GM12878 (cell line): ENCODE data around the gene OR6T1. TPM values are rescaled to one million over a fixed set of nuclear protein-coding genes. Genes with fewer than 3 reads are reported as not detected.

Experiments used
- ATAC-seq: fragments of 200-7000 bp; cut with Tn5 transposase; 3 replicates; pipeline ENCODE4 v1.9.1; 2020; ENCODE audit warnings: mild to moderate bottlenecking, moderate library complexity
- BruUV-seq: library from RNA; stranded (reverse); fragments of 400-500 nt; replicated peaks from 2 replicates; lab custom pipeline; 2021; lab: Mats Ljungman, UMichigan
- CTCF ChIA-PET: fragments of 300-600 bp; sonication (Branson Sonifier 250); formaldehyde crosslinking; extraction: SDS; loops from one replicate; lab custom pipeline; 2021; ENCODE audit warnings: inconsistent platforms; lab: Yijun Ruan, JAX
- POLR2A ChIA-PET: fragments of 350-600 bp; formaldehyde crosslinking; extraction: SDS; loops from one replicate; lab custom pipeline; 2021; ENCODE audit warnings: inconsistent platforms; lab: Charles Lee
- RAD21 ChIA-PET: fragments of 300-600 bp; sonication (Branson Sonifier 250); formaldehyde crosslinking; loops from one replicate; lab custom pipeline; 2023; ENCODE audit warnings: antibody characterized with exemption; ENCODE audit not compliant: unreplicated experiment; lab: Charles Lee
- SMC1A ChIA-PET: fragments of 300-600 bp; sonication (Branson Sonifier 250); formaldehyde crosslinking; loops from one replicate; lab custom pipeline; 2023; ENCODE audit not compliant: unreplicated experiment, uncharacterized antibody; lab: Charles Lee
- DNase-seq: peaks from one replicate; pipeline ENCODE4 v3.0.0-alpha.2; 2011; ENCODE audit warnings: low read depth, low spot score
- FAIRE-seq: peaks from 3 replicates; lab custom pipeline; 2011; peaks lifted over from hg19 to GRCh38; lab: Jason Lieb, UNC
- H2AFZ ChIP-seq: 2 replicates; pipeline ENCODE4 v1.6.0; 2011; ENCODE audit warnings: low read depth, low read length, control low read depth; ENCODE audit not compliant: control insufficient read depth
- H3K27ac ChIP-seq: 2 replicates; pipeline ENCODE4 v1.5.1; 2011; ENCODE audit warnings: control low read depth; ENCODE audit not compliant: control insufficient read depth, insufficient read depth
- H3K27me3 ChIP-seq, 2 experiments: replicated peaks in 1 of 2; 2 replicates each; pipeline versions ENCODE4 v1.6.0 to v1.6.1; 2011; ENCODE audit warnings: low read length in 1 of 2; ENCODE audit not compliant: control insufficient read depth in 2 of 2, insufficient read depth in 2 of 2
- H3K36me3 ChIP-seq, 2 experiments: 2 replicates each; pipeline ENCODE4 v1.5.1; 2011; ENCODE audit warnings: low read length in 1 of 2; ENCODE audit not compliant: control insufficient read depth in 2 of 2, insufficient read depth in 2 of 2
- H3K4me1 ChIP-seq: 2 replicates; pipeline ENCODE4 v1.6.1; 2011; ENCODE audit warnings: mild to moderate bottlenecking, low read length, moderate library complexity, mixed read lengths; ENCODE audit not compliant: control insufficient read depth, insufficient read depth
- H3K4me2 ChIP-seq: 2 replicates; pipeline ENCODE4 v1.6.0; 2011; ENCODE audit warnings: control low read depth; ENCODE audit not compliant: control insufficient read depth, insufficient read depth
- H3K4me3 ChIP-seq: fragments of 200-600 bp; sonication (generic); 2 replicates; pipeline ENCODE4 v1.5.1; 2016
- H3K79me2 ChIP-seq: 2 replicates; pipeline ENCODE4 v1.6.0; 2011; ENCODE audit warnings: low read length; ENCODE audit not compliant: control insufficient read depth, insufficient read depth
- H3K9ac ChIP-seq: 2 replicates; pipeline ENCODE4 v1.8.0; 2011; ENCODE audit warnings: low read length, control low read depth, mixed read lengths; ENCODE audit not compliant: control insufficient read depth, insufficient read depth
- H3K9me3 ChIP-seq: replicated peaks from 3 replicates; pipeline ENCODE4 v1.5.1; 2011; ENCODE audit warnings: mild to moderate bottlenecking, low read length; ENCODE audit not compliant: control insufficient read depth, insufficient read depth
- H4K20me1 ChIP-seq: 2 replicates; pipeline ENCODE4 v1.6.0; 2011; ENCODE audit not compliant: control insufficient read depth, insufficient read depth
- ATF7 ChIP-seq: fragments of 450-650 bp; IDR thresholded peaks from 2 replicates; pipeline ENCODE4 v1.6.1; 2016; ENCODE audit warnings: low read depth, mild to moderate bottlenecking
- CBFB ChIP-seq: IDR thresholded peaks from 2 replicates; pipeline ENCODE4 v1.6.1; 2016; ENCODE audit warnings: antibody characterized with exemption, low read depth
- CHD1 ChIP-seq: IDR thresholded peaks from 2 replicates; pipeline ENCODE4 v1.6.1; 2012; ENCODE audit warnings: low read depth, low read length, improper control_type of control experiment
- FOXM1 ChIP-seq: IDR thresholded peaks from 2 replicates; pipeline ENCODE4 v1.6.1; 2012; ENCODE audit warnings: low read depth, mild to moderate bottlenecking, inconsistent platforms, low read length, moderate library complexity
- GABPA ChIP-seq: IDR thresholded peaks from 2 replicates; pipeline ENCODE4 v1.6.1; 2014; ENCODE audit warnings: antibody characterized with exemption, low read depth, mild to moderate bottlenecking, inconsistent platforms
- IKZF2 ChIP-seq, 2 experiments: fragments of 450-650 bp; IDR thresholded peaks; 2 replicates each; pipeline ENCODE4 v1.6.1; 2017; ENCODE audit warnings: mild to moderate bottlenecking in 2 of 2, moderate library complexity in 2 of 2
- KAT2A ChIP-seq: conservative IDR thresholded peaks from 2 replicates; pipeline ENCODE4 v1.6.1; 2011; ENCODE audit warnings: low read depth, low read length; ENCODE audit not compliant: control insufficient read depth
- KLF5 ChIP-seq: fragments of 450-650 bp; IDR thresholded peaks from 2 replicates; pipeline ENCODE4 v1.6.1; 2014; ENCODE audit warnings: mild to moderate bottlenecking; ENCODE audit not compliant: partially characterized antibody
- LARP7 ChIP-seq: fragments of 450-650 bp; IDR thresholded peaks from 2 replicates; pipeline ENCODE4 v1.6.1; 2017; ENCODE audit warnings: mild to moderate bottlenecking
- MXI1 ChIP-seq: fragments of 150-350 bp; IDR thresholded peaks from 2 replicates; pipeline ENCODE4 v1.6.1; 2011; ENCODE audit warnings: low read depth, mild to moderate bottlenecking, inconsistent platforms, low read length, improper control_type of control experiment
- NFIC ChIP-seq: IDR thresholded peaks from 2 replicates; pipeline ENCODE4 v1.6.1; 2012; ENCODE audit warnings: low read depth, mild to moderate bottlenecking, inconsistent platforms, low read length, moderate library complexity
- RAD51 ChIP-seq: fragments of 450-650 bp; IDR thresholded peaks from 2 replicates; pipeline ENCODE4 v1.6.1; 2016; ENCODE audit warnings: moderate library complexity, mild to moderate bottlenecking, inconsistent platforms
- RBBP5 ChIP-seq: fragments of 200-600 bp; sonication (generic); conservative IDR thresholded peaks from 2 replicates; pipeline ENCODE4 v1.6.1; 2016
- RFX5 ChIP-seq: IDR thresholded peaks from 2 replicates; pipeline ENCODE4 v1.6.1; 2011; ENCODE audit warnings: low read depth, low read length, improper control_type of control experiment
- STAT1 ChIP-seq: fragments of 450-650 bp; conservative IDR thresholded peaks from 2 replicates; pipeline ENCODE4 v1.6.1; 2014; ENCODE audit warnings: antibody characterized with exemption, mild to moderate bottlenecking
- SUPT20H ChIP-seq: IDR thresholded peaks from 2 replicates; pipeline ENCODE4 v1.6.1; 2011; ENCODE audit warnings: low read depth, mild to moderate bottlenecking, low read length, moderate library complexity, borderline replicate concordance; ENCODE audit not compliant: control insufficient read depth
- WRNIP1 ChIP-seq: IDR thresholded peaks from 2 replicates; pipeline ENCODE4 v1.6.1; 2011; ENCODE audit warnings: low read depth, low read length, improper control_type of control experiment, borderline replicate concordance
- ZBED1 ChIP-seq: IDR thresholded peaks from 2 replicates; pipeline ENCODE4 v1.6.1; 2016; ENCODE audit warnings: borderline replicate concordance
- whole genome bisulfite sequencing: methylation state at CpG from one replicate; pipeline ENCODE4 v1.1.6; 2016; ENCODE audit warnings: low lambda C conversion rate; ENCODE audit not compliant: insufficient replicate concordance, insufficient coverage; ENCODE audit errors: missing lambda C conversion rate; 5-methylcytosine and 5-hydroxymethylcytosine counted together
- in situ Hi-C: fragments of 300-500 bp; cut with MboI; formaldehyde crosslinking; loops from 9 replicates; pipeline ENCODE4 v1.14.3; 2018; ENCODE audit warnings: mixed read lengths
- intact Hi-C: fragments of 100-400 bp; cut with micrococcal nuclease; formaldehyde crosslinking; loops from one replicate; pipeline ENCODE4 v1.14.2; 2022; ENCODE audit not compliant: unreplicated experiment
- polyA plus RNA-seq, 11 experiments: library from polyadenylated mRNA; depleted of rRNA in 4 of 11; unstranded in 6 of 11; stranded (reverse) in 5 of 11; fragments of >200 nt; fragmentation: Nextera tagmentation in 4 of 11; fragmentation: Illumina TruSeq in 1 of 11; extraction: Ambion mirVana in 4 of 11; extraction: Trizol in 1 of 11; gene quantifications; 1 replicate in 1 of 11; 2 replicates in 10 of 11; pipeline versions ENCODE4 v1.2.1 to v1.2.3, GENCODE V29; 2011 to 2016; ENCODE audit warnings: inconsistent platforms in 2 of 11, missing spikeins in 2 of 11, low read depth in 1 of 11
- total RNA-seq, 4 experiments: library from RNA; depleted of rRNA in 3 of 4; stranded (reverse); fragments of >200 nt in 3 of 4; fragmentation: Illumina TruSeq in 1 of 4; extraction: Trizol in 1 of 4; gene quantifications; 2 replicates each; pipeline versions ENCODE4 v1.2.1 to v1.2.3, GENCODE V29; 2013 to 2021

OR6T1 gene
- total and polyA plus RNA-seq, 10 of the 15 experiments (the other 5 are each of a cell fraction or from before 2014, with no cell fraction given), result not detected

GRCh38 chr11:123976770-123977560 is 33.3 kb upstream of the OR6T1 start:
- no peak overlapping the region for H3K4me3 ChIP-seq
- in situ Hi-C loops, result no loop called here
- RAD21 ChIA-PET, result no interaction called here
- intact Hi-C loops, result no loop called here
- no peaks in the 10 kb centered on the region for H3K4me1 ChIP-seq
- H2AFZ ChIP-seq, result no peak overlapping the region
- no peaks in the 10 kb centered on the region for H3K27me3 ChIP-seq
- POLR2A ChIA-PET, result no interaction called here
- no peaks in the 10 kb centered on the region for H4K20me1 ChIP-seq
- H3K9ac ChIP-seq, result no peak overlapping the region
- no peak for ATAC-seq
- FAIRE-seq, result no peak
- no peak for TF ChIP-seq FOXM1
- TF ChIP-seq STAT1, result no peak
- TF ChIP-seq RFX5, result no peak
- no peak for TF ChIP-seq LARP7
- TF ChIP-seq NFIC, result no peak
- no peak for TF ChIP-seq ATF7
- no peak for TF ChIP-seq WRNIP1
- TF ChIP-seq SUPT20H, result no peak
- TF ChIP-seq CHD1, result no peak
- no peak for TF ChIP-seq RBBP5
- TF ChIP-seq MXI1, result no peak
- no peak for TF ChIP-seq ZBED1
- no peak for TF ChIP-seq CBFB
- no peak for TF ChIP-seq KLF5
- TF ChIP-seq KAT2A, result no peak
- no peak for TF ChIP-seq IKZF2 (IDR thresholded peaks at IDR 0.05)
- TF ChIP-seq RAD51, result no peak
- TF ChIP-seq GABPA, result no peak
- TF ChIP-seq, all 136 proteins: peak for 0
- no peaks in the 10 kb centered on the region for H3K9me3 ChIP-seq
- no TSS peak for BruUV-seq
- 41% methylated on average over 18 of the region's 18 CpGs for WGBS
- no peaks in the 10 kb centered on the region for H3K79me2 ChIP-seq
- SMC1A ChIA-PET, result no interaction called here
- no peak for DNase-seq
- H3K4me2 ChIP-seq, result no peak overlapping the region
- H3K27ac ChIP-seq, result no peak overlapping the region
- H3K36me3 ChIP-seq, result no peaks in the 10 kb centered on the region
- CTCF ChIA-PET, result no interaction called here
